Stomach (tissue), 9 donors: ENCODE data around the gene SLC5A8. TPM values are rescaled to one million over a fixed set of nuclear protein-coding genes. Genes with fewer than 3 reads are reported as not detected.

Source experiments
- DNase-seq, 2 donors: peaks; one replicate each; pipeline versions ENCODE4 v3.0.0 to v3.0.0-alpha.2; 2013 to 2019
- H3K27ac ChIP-seq, 5 donors: fragments of 200-600 bp in 4 of 5; sonication (generic) in 4 of 5; one replicate each; pipeline ENCODE4 v1.5.1; 2013 to 2019; ENCODE audit warnings: mild to moderate bottlenecking in 1 of 5, moderate library complexity in 1 of 5
- H3K27me3 ChIP-seq, 3 donors: fragments of 200-600 bp; sonication (generic); one replicate each; pipeline ENCODE4 v1.5.1; 2017 to 2019; ENCODE audit warnings: mixed run types in 1 of 3
- H3K36me3 ChIP-seq, 4 donors: fragments of 200-600 bp; sonication (generic); 1 replicate in 3 of 4; 2 replicates in 1 of 4; pipeline ENCODE4 v1.5.1; 2016 to 2019
- H3K4me1 ChIP-seq, 4 donors: fragments of 200-600 bp; sonication (generic); one replicate each; pipeline ENCODE4 v1.5.1; 2016 to 2019
- H3K4me3 ChIP-seq, 4 donors: fragments of 200-600 bp; sonication (generic) in 3 of 4; one replicate each; pipeline ENCODE4 v1.5.1; 2016 to 2019; ENCODE audit warnings: mild to moderate bottlenecking in 1 of 4
- H3K9me3 ChIP-seq, 4 donors: fragments of 200-600 bp; sonication (generic); one replicate each; pipeline ENCODE4 v1.5.1; 2016 to 2019
- EP300 ChIP-seq: sonication (generic); formaldehyde crosslinking; IDR thresholded peaks from one replicate; pipeline ENCODE4 v1.6.1; 2017; ENCODE audit warnings: antibody characterized with exemption
- POLR2A ChIP-seq, 4 donors: fragments of 450-650 bp; IDR thresholded peaks; one replicate each; pipeline ENCODE4 v1.6.1; 2016; ENCODE audit warnings: antibody characterized with exemption in 4 of 4, control low read depth in 2 of 4, mild to moderate bottlenecking in 1 of 4, moderate library complexity in 1 of 4
- POLR2AphosphoS5 ChIP-seq, 3 donors: sonication (generic); formaldehyde crosslinking; IDR thresholded peaks; one replicate each; pipeline ENCODE4 v1.6.1; 2016; ENCODE audit warnings: antibody characterized with exemption in 3 of 3
- WGBS, 5 donors: extraction: QIAGEN DNeasy Blood & Tissue Kit in 3 of 5; methylation state at CpG; one replicate each; pipeline versions ENCODE4 v1.1.5 to v1.1.7; 2013 to 2018; 5-methylcytosine and 5-hydroxymethylcytosine counted together
- intact Hi-C: fragments of 100-400 bp; cut with DNase I; formaldehyde crosslinking; loops from one replicate; pipeline ENCODE4 v1.15.1; 2023; ENCODE audit warnings: low total_unique reads
- polyA plus RNA-seq, 3 donors: library from polyadenylated mRNA; stranded (reverse); fragments of 200-250 nt; gene quantifications; one replicate each; pipeline ENCODE4 v1.2.3, GENCODE V29; 2013
- total RNA-seq, 5 donors: library from RNA; depleted of rRNA; stranded (reverse); fragments of >200 nt; gene quantifications; one replicate each; pipeline versions ENCODE4 v1.1.0 to v1.2.3, GENCODE V29; 2014 to 2016
- TF ChIP-seq, protein P1 (sequence below), 7 experiments: fragments of 450-650 bp in 4 of 7; fragments of 200-600 bp in 3 of 7; sonication (generic) in 3 of 7; IDR thresholded peaks; one replicate each; pipeline ENCODE4 v1.5.1; 2016 to 2019; ENCODE audit warnings: antibody characterized with exemption in 7 of 7, control low read depth in 2 of 7, mild to moderate bottlenecking in 1 of 7
- donor health status: healthy with polysubstance abuse.
- donor health status: Bipolar disorder and iron deficiency.
- donor health status: healthy.

The SLC5A8 gene
- total and polyA plus RNA-seq, 8 donors = 0.03 to 0.29 (median 0.18) TPM; not detected in 5

DNA sequence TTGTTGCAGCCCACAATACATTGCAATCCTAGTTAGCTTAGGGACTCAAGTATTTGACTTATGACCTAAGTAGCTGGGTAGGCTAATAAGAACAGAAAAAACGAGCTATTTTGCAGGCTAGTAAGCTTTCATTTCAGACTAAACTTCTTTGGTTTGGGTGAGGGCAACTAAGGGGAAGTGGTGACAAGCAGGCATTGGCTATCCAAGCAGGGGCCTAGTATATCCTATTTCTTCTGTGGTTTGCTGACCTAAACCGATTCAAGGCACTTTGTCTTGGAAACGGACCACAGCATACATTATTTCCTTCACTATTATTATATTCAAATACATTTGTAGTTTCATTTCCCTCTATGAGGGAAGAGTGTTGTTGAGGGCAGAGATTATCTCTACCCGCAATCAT is 21.6 kb upstream of the SLC5A8 start:
- Histone ChIP-seq H3K27me3 (no peaks in the 10 kb centered on the region), H3K4me3 (no peak overlapping the region), H3K36me3 (no peaks in the 10 kb centered on the region), H3K4me1 (no peaks in the 10 kb centered on the region), H3K27ac (no peak overlapping the region), H3K9me3 (no peaks in the 10 kb centered on the region)
- DNase-seq = no peak
- 58 to 74% (median 66%) methylated on average over 4 of the region's 4 CpGs for WGBS, 5 donors
- no peak for TF ChIP-seq EP300
- no peak for TF ChIP-seq POLR2AphosphoS5 (IDR thresholded peaks at IDR 0.05)
- TF ChIP-seq POLR2A (IDR thresholded peaks at IDR 0.05) = no peak
- TF ChIP-seq, protein P1, sequence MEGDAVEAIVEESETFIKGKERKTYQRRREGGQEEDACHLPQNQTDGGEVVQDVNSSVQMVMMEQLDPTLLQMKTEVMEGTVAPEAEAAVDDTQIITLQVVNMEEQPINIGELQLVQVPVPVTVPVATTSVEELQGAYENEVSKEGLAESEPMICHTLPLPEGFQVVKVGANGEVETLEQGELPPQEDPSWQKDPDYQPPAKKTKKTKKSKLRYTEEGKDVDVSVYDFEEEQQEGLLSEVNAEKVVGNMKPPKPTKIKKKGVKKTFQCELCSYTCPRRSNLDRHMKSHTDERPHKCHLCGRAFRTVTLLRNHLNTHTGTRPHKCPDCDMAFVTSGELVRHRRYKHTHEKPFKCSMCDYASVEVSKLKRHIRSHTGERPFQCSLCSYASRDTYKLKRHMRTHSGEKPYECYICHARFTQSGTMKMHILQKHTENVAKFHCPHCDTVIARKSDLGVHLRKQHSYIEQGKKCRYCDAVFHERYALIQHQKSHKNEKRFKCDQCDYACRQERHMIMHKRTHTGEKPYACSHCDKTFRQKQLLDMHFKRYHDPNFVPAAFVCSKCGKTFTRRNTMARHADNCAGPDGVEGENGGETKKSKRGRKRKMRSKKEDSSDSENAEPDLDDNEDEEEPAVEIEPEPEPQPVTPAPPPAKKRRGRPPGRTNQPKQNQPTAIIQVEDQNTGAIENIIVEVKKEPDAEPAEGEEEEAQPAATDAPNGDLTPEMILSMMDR (IDR thresholded peaks at IDR 0.05) = no peak
- intact Hi-C loops = no loop called here

DNA sequence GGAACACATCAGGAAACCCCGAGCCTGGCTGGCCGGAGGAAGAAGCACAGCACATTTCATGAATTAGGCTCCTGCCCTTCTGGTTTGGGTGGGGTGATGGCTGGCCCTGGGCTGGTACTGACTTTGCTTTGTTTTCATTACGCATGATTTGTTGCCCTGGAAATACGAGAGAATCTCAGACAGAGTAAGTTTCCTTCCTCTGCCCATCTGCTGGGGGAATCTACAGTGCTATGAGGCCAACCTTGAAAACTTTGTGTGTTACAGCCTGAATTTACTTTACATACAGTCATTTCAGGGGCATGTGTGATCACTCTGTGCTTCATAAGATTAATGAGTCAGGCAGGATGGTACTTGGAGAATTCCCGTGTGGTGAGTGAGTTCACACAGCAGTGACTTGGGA is 20.5 kb upstream of the SLC5A8 start:
- intact Hi-C loops = no loop called here
- no peaks in the 10 kb centered on the region for H3K4me1 ChIP-seq
- H3K4me3 ChIP-seq = no peak overlapping the region
- 48 to 68% (median 57%) methylated on average over 5 of the region's 5 CpGs for WGBS, 5 donors
- no peak for DNase-seq
- H3K9me3 ChIP-seq = no peaks in the 10 kb centered on the region
- no peaks in the 10 kb centered on the region for H3K36me3 ChIP-seq
- TF ChIP-seq, protein P1 (IDR thresholded peaks at IDR 0.05) = no peak
- TF ChIP-seq POLR2A (IDR thresholded peaks at IDR 0.05) = no peak
- no peak for TF ChIP-seq POLR2AphosphoS5 (IDR thresholded peaks at IDR 0.05)
- no peak for TF ChIP-seq EP300
- no peaks in the 10 kb centered on the region for H3K27me3 ChIP-seq
- H3K27ac ChIP-seq = no peak overlapping the region

DNA sequence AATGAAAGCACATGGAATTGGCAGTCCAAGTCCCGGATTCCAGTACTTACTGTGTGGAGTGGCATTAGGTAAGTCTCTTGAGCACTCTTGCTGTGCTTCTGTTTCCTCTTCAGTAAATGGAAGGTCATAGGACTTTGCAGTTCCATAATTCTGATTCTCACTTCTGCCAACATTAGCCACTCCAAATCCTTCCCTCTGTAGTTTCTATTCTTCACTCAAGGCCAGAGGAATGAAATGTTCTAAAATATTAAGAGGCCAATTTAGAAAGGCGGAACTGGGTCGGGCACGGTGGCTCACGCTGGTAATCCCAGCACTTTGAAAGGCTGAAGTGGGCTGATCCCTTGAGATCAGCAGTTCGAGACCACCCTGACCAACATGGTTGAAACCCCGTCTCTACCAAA is 19.8 kb upstream of the SLC5A8 start:
- 81 to 88% (median 85%) methylated on average over 7 of the region's 7 CpGs for WGBS, 5 donors

DNA sequence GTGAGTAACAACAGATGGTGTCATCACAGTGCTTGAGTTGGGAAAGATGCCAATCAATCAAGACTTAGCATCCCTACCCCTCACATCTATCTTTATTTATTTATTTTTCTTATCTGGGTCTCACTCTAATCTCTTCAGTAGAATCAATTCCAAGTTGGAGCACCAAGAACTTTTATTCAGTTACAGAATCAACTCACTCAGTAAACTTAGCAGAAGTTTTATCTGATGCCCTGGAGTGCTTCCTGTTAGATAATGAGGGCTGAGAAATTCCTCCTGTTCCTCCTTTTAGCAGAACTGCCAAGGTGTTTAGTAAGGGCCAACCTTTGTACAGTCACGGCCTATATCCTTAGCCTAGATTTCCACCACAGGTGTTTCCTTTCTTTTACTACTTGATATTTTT is 11.3 kb upstream of the SLC5A8 start:
- Histone ChIP-seq H3K27ac (no peak overlapping the region), H3K36me3 (no peaks in the 10 kb centered on the region), H3K4me3 (no peak overlapping the region), H3K4me1 (no peaks in the 10 kb centered on the region), H3K27me3 (no peaks in the 10 kb centered on the region), H3K9me3 (no peaks in the 10 kb centered on the region)
- intact Hi-C loops = no loop called here
- 18 to 40% (median 28%) methylated on average over 1 of the region's 1 CpG for WGBS, 5 donors
- no peak for DNase-seq
- TF ChIP-seq EP300 = no peak
- TF ChIP-seq POLR2AphosphoS5 (IDR thresholded peaks at IDR 0.05) = no peak
- TF ChIP-seq POLR2A (IDR thresholded peaks at IDR 0.05) = no peak
- TF ChIP-seq, protein P1 (IDR thresholded peaks at IDR 0.05) = no peak

More for the DNA sequence above, 19.8 kb upstream of the SLC5A8 start:
- H3K9me3 ChIP-seq = no peaks in the 10 kb centered on the region
- H3K4me3 ChIP-seq = no peak overlapping the region
- H3K27ac ChIP-seq = no peak overlapping the region
- no peaks in the 10 kb centered on the region for H3K36me3 ChIP-seq
- H3K27me3 ChIP-seq = no peaks in the 10 kb centered on the region
- no peak for DNase-seq
- no peaks in the 10 kb centered on the region for H3K4me1 ChIP-seq
- intact Hi-C loops = no loop called here
- TF ChIP-seq POLR2A (IDR thresholded peaks at IDR 0.05) = no peak
- TF ChIP-seq, protein P1 (IDR thresholded peaks at IDR 0.05) = no peak
- TF ChIP-seq EP300 = no peak
- no peak for TF ChIP-seq POLR2AphosphoS5 (IDR thresholded peaks at IDR 0.05)
